Lower leg skin (tissue), 3 donors: ENCODE data around the gene NAMPT.

Experiments used
- POLR2A ChIP-seq, 2 donors: fragments of 450-650 bp; IDR thresholded peaks; one replicate each; pipeline ENCODE4 v1.6.1; 2016 to 2017; ENCODE audit warnings: antibody characterized with exemption in 2 of 2, mild to moderate bottlenecking in 1 of 2, moderate library complexity in 1 of 2
- TF ChIP-seq, protein P1 (sequence below), 3 donors: fragments of 450-650 bp; IDR thresholded peaks; one replicate each; pipeline ENCODE4 v1.5.1; 2016; ENCODE audit warnings: antibody characterized with exemption in 3 of 3, mild to moderate bottlenecking in 3 of 3, moderate library complexity in 2 of 3

DNA sequence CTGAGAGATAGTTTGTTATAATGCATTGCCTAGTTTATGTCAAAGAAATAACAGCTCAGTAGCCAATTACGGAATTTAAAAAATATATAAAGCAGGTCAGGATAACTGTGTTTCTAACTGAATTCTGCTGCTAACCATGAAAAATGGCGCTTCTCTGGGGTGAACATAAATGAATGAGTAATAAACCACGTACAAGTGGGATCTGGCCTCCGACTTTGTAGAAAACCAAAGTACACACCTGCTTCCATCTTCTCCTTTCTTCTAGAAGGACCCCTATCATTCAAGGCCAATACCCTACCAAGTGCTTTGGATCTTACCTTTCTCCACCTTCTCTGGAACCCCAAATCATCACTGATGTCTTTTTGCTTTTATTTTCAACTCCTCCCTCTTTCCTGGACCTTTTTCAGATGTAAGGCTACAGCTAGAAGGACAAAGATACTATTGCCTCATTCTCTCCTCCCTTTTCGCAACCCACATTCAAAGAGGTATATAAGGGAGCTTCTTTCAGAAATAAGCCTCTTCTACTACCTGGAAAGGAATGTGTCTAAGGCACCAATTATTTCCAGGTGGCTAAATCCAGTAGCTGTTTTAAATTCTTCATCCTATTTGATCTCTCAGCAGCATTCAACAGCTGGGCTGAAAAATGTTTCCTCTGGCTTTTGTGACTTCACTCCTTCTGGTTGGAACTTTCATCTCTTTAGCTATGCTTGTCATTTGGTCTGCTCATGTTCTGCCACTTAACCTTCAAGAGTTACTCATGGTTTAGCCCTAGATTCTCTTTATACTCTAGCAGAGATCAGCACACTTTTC is 37.7 kb downstream of the NAMPT start:
- no peak for TF ChIP-seq POLR2A (IDR thresholded peaks at IDR 0.05)
- TF ChIP-seq, protein P1, sequence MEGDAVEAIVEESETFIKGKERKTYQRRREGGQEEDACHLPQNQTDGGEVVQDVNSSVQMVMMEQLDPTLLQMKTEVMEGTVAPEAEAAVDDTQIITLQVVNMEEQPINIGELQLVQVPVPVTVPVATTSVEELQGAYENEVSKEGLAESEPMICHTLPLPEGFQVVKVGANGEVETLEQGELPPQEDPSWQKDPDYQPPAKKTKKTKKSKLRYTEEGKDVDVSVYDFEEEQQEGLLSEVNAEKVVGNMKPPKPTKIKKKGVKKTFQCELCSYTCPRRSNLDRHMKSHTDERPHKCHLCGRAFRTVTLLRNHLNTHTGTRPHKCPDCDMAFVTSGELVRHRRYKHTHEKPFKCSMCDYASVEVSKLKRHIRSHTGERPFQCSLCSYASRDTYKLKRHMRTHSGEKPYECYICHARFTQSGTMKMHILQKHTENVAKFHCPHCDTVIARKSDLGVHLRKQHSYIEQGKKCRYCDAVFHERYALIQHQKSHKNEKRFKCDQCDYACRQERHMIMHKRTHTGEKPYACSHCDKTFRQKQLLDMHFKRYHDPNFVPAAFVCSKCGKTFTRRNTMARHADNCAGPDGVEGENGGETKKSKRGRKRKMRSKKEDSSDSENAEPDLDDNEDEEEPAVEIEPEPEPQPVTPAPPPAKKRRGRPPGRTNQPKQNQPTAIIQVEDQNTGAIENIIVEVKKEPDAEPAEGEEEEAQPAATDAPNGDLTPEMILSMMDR (IDR thresholded peaks at IDR 0.05): no peak
